Bronchial epithelial cell (primary cell): Measurements from ENCODE around the gene SLC9A9. TPM values are rescaled to one million over a fixed set of nuclear protein-coding genes. Genes with fewer than 3 reads are reported as not detected.

ENCODE experiments used
- DNase-seq: peaks from one replicate; pipeline ENCODE4 v3.0.0-alpha.2; 2010; ENCODE audit warnings: low read depth
- FAIRE-seq: peaks from 2 replicates; lab custom pipeline; 2011; peaks lifted over from hg19 to GRCh38; lab: Jason Lieb, UNC
- H3K27me3 ChIP-seq: 2 replicates; pipeline ENCODE4 v1.5.1; 2011; ENCODE audit warnings: low read length; ENCODE audit not compliant: control insufficient read depth, insufficient read depth
- H3K36me3 ChIP-seq: 2 replicates; pipeline ENCODE4 v1.5.1; 2011; ENCODE audit warnings: low read length; ENCODE audit not compliant: control insufficient read depth, insufficient read depth
- H3K4me3 ChIP-seq: 2 replicates; pipeline ENCODE4 v1.5.1; 2011; ENCODE audit warnings: mild to moderate bottlenecking, low read depth, low read length, control low read depth
- CTCF ChIP-seq: IDR thresholded peaks from 2 replicates; pipeline ENCODE4 v1.5.1; 2011; ENCODE audit warnings: mild to moderate bottlenecking, moderate library complexity, low read length, control low read depth, inconsistent platforms; ENCODE audit not compliant: insufficient read depth, severe bottlenecking
- total RNA-seq: library from RNA; depleted of rRNA; stranded (reverse); fragments of >200 nt; gene quantifications from 2 replicates; pipeline ENCODE4 v1.2.1, GENCODE V29; 2014

The SLC9A9 gene
- total RNA-seq, 1 donor from 2014 or later, result 1.3 TPM

DNA sequence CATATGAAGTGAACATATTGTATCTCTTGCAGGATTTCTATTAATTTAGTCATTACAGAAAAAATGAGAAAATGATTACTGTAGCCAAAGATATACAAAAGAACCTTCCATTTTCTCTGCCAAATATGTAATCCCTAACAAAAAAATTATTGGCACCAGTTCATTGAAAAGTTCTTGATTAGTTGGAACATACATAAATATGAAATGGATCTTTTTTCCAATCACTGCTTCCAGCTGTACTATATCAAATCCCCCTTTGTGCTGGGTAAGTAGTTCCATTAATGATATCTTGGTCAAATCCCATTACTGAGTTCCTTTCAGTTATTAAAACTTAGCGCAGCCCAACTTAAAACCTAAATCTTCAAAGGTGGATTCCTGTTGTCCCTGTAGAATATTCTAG is 263.8 kb downstream of the SLC9A9 start:
- H3K4me3 ChIP-seq, result no peak overlapping the region
- no peaks in the 10 kb centered on the region for H3K36me3 ChIP-seq
- DNase-seq (no peak), FAIRE-seq (no peak)
- TF ChIP-seq CTCF, result no peak
- H3K27me3 ChIP-seq, result no peaks in the 10 kb centered on the region

- Histone ChIP-seq H3K27me3 (no peaks in the 10 kb centered on the region), H3K4me3 (no peak overlapping the region), H3K36me3 (no peaks in the 10 kb centered on the region)
- DNase-seq (no peak), FAIRE-seq (peak; percentile 47)
- TF ChIP-seq CTCF, result no peak
Observed at GRCh38 chr3:143581972-143582722, 266.1 kb downstream of the SLC9A9 start.

DNA sequence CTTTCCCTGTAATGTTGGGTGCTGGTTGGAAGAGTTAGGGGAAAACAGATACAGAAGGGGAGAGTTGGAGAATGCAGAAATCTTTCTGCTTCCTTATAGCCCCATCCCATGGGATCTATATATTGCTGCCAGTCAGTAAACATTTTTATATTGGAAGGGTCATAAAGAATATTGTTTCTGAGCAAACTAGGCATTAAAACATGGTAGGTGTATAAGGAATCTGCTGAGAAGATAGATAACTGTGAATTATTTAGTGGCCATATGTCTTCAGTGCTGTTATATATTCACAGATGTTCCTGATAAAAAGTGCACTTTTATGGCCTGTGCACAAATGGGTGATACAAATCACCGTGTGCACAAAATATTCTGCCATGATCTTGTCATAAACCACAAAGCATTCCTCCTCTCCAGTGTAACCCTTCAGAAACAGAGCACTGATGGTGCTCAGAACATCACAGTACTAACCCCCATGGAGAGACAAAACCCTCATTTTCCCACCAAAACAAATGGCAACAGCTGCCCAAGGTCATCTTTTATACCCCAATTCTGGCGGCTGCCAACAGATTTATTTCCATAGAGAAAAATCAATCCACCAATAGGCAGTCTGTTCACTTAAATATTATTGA is 269.3 kb downstream of the SLC9A9 start:
- TF ChIP-seq CTCF, result no peak
- DNase-seq, result no peak
- H3K27me3 ChIP-seq, result no peaks in the 10 kb centered on the region
- FAIRE-seq, result no peak
- no peak overlapping the region for H3K4me3 ChIP-seq
- H3K36me3 ChIP-seq, result no peaks in the 10 kb centered on the region

DNA sequence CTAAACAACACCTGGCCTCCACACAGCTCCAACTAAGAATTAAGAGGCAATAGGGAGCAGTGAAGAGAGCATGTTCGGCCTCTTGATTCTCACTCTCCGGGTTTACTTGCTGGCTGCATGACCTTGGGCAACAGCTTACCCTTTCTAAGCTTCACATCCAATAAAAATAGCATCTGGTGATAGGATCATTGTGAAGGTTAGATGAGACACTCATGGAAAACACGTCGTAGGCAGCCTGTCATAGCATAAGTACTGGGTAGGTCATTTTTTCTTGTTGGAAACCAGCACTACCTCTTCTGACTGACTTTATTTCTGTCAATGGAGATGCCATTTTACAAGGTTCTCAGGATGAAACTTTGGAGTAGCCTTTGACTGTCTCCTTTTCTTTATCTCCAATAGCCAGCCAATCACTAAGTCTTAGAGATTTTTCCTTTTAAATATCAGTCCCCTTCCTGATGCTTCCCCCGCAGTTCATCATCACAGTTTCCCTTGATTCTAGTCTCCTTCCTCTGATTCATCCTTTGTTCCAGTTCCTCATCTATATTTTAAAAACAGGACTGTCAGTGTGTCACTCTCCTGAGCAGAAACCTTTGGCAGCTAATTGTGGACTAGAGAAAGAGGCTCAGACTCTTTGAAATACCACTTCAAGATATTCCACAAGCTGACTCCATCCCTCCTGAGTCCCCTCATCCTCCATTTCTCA is 271.5 kb downstream of the SLC9A9 start:
- Histone ChIP-seq H3K36me3 (no peaks in the 10 kb centered on the region), H3K4me3 (no peak overlapping the region), H3K27me3 (no peaks in the 10 kb centered on the region)
- DNase-seq, result no peak
- no peak for TF ChIP-seq CTCF
- no peak for FAIRE-seq

GRCh38 chr3:143574933-143575332 is 273.3 kb downstream of the SLC9A9 start:
- DNase-seq (no peak), FAIRE-seq (no peak)
- no peaks in the 10 kb centered on the region for H3K27me3 ChIP-seq
- H3K36me3 ChIP-seq, result no peaks in the 10 kb centered on the region
- H3K4me3 ChIP-seq, result no peak overlapping the region
- no peak for TF ChIP-seq CTCF
